AG10803 (cell line): ENCODE measurements around the gene OPRL1.
"Not testable (repeated sequence)": the region's sequence is repeated elsewhere in the genome, so short reads cannot be mapped to it uniquely, and the experiment has no call there.

Source experiments
- DNase-seq: peaks from one replicate; pipeline ENCODE4 v3.0.0; 2010; ENCODE audit warnings: low read depth
- H3K4me3 ChIP-seq: 2 replicates; pipeline ENCODE4 v1.5.1; 2011; ENCODE audit warnings: mild to moderate bottlenecking, low read length, control low read depth
- CTCF ChIP-seq: conservative IDR thresholded peaks from 2 replicates; pipeline ENCODE4 v1.5.1; 2011; ENCODE audit warnings: mild to moderate bottlenecking, low read length, control low read depth, inconsistent platforms

The OPRL1 gene

GRCh38 chr20:64119681-64120341 lies 39.9 kb downstream of the OPRL1 start:
- no peak for DNase-seq
- H3K4me3 ChIP-seq = no peak overlapping the region
- TF ChIP-seq CTCF = no peak

GRCh38 chr20:64121586-64121985 lies 41.7 kb downstream of the OPRL1 start:
- no peak for TF ChIP-seq CTCF
- DNase-seq = no peak
- H3K4me3 ChIP-seq = no peak overlapping the region

GRCh38 chr20:64122927-64123326 lies 43.0 kb downstream of the OPRL1 start:
- not testable (repeated sequence) for DNase-seq, H3K4me3 ChIP-seq

- DNase-seq, H3K4me3 ChIP-seq: not testable (repeated sequence)
Measured at GRCh38 chr20:64123517-64123916, 43.6 kb downstream of the OPRL1 start.

- no peak for TF ChIP-seq CTCF
- DNase-seq = no peak
Measured at GRCh38 chr20:64129146-64129782, 49.4 kb downstream of the OPRL1 start.

GRCh38 chr20:64130271-64130670 lies 50.4 kb downstream of the OPRL1 start:
- TF ChIP-seq CTCF = no peak
- H3K4me3 ChIP-seq = no peak overlapping the region
- no peak for DNase-seq

More at GRCh38 chr20:64129146-64129782, 49.4 kb downstream of the OPRL1 start:
- no peak overlapping the region for H3K4me3 ChIP-seq

- H3K4me3 ChIP-seq = no peak overlapping the region
- no peak for DNase-seq
- no peak for TF ChIP-seq CTCF
Measured at GRCh38 chr20:64130876-64131275, 51.0 kb downstream of the OPRL1 start.

- H3K4me3 ChIP-seq = no peak overlapping the region
- peak; percentile 34 for DNase-seq
- peak; percentile 22; the same call in 1 of the 2 replicates for TF ChIP-seq CTCF
Measured at GRCh38 chr20:64131406-64131805, 51.5 kb downstream of the OPRL1 start.
